Heart right ventricle (tissue), 16 donors: ENCODE data around the gene FTO. TPM values are rescaled to one million over a fixed set of nuclear protein-coding genes. Genes with fewer than 3 reads are reported as not detected.

Experiments used
- ATAC-seq, 8 donors: fragments of 200-7000 bp; cut with Tn5 transposase; one replicate each; pipeline ENCODE4 v1.9.1; 2020; ENCODE audit warnings: mild to moderate bottlenecking in 8 of 8, moderate library complexity in 8 of 8, moderate number of reproducible peaks in 1 of 8
- DNase-seq, 2 donors: peaks; one replicate each; pipeline ENCODE4 v3.0.0-alpha.2; 2020
- H3K27ac ChIP-seq, 10 donors: fragments of 200-600 bp; sonication (generic) in 2 of 10; one replicate each; pipeline versions ENCODE4 v1.5.0 to v1.8.0; 2020 to 2022; ENCODE audit warnings: mild to moderate bottlenecking in 3 of 10
- H3K27me3 ChIP-seq, 7 donors: fragments of 200-600 bp; one replicate each; pipeline ENCODE4 v1.8.0; 2021 to 2022; ENCODE audit warnings: mild to moderate bottlenecking in 2 of 7
- H3K36me3 ChIP-seq, 9 donors: fragments of 200-600 bp; sonication (generic) in 1 of 9; one replicate each; pipeline versions ENCODE4 v1.5.0 to v1.8.0; 2020 to 2022; ENCODE audit warnings: mild to moderate bottlenecking in 2 of 9
- H3K4me1 ChIP-seq, 9 donors: fragments of 200-600 bp; sonication (generic) in 1 of 9; one replicate each; pipeline versions ENCODE4 v1.5.0 to v1.8.0; 2020 to 2022; ENCODE audit warnings: mild to moderate bottlenecking in 4 of 9
- H3K4me3 ChIP-seq, 10 donors: fragments of 200-600 bp; sonication (generic) in 2 of 10; one replicate each; pipeline versions ENCODE4 v1.5.0 to v1.8.0; 2020 to 2022; ENCODE audit warnings: mild to moderate bottlenecking in 7 of 10, moderate library complexity in 2 of 10
- H3K9me3 ChIP-seq, 11 donors: fragments of 200-600 bp in 10 of 11; sonication (generic) in 2 of 11; one replicate each; pipeline versions ENCODE4 v1.5.0 to v1.8.0; 2013 to 2022; ENCODE audit warnings: mild to moderate bottlenecking in 2 of 11, control low read depth in 1 of 11, moderate library complexity in 1 of 11
- CTCF ChIP-seq, 9 donors: fragments of 200-600 bp; sonication (generic) in 2 of 9; IDR thresholded peaks; one replicate each; pipeline versions ENCODE4 v1.5.0 to v1.8.0; 2021 to 2022; ENCODE audit warnings: antibody characterized with exemption in 9 of 9, mild to moderate bottlenecking in 5 of 9, moderate library complexity in 1 of 9
- WGBS, 2 donors: extraction: QIAGEN DNeasy Blood & Tissue Kit; methylation state at CpG; one replicate each; pipeline ENCODE4 v1.1.7; 2013; ENCODE audit warnings: inconsistent platforms in 1 of 2; 5-methylcytosine and 5-hydroxymethylcytosine counted together
- intact Hi-C, 10 donors: fragments of 100-400 bp; cut with DNase I; formaldehyde crosslinking; loops; one replicate each; pipeline versions ENCODE4 v1.11.1 to v1.14.2; 2022
- polyA plus RNA-seq, 2 donors: library from polyadenylated mRNA; stranded (reverse); fragments of 200-250 nt; gene quantifications; one replicate each; pipeline ENCODE4 v1.2.3, GENCODE V29; 2013
- total RNA-seq, 10 donors: library from RNA; stranded (reverse); fragmentation: NEBNext Ultra II Directional in 3 of 10; extraction: Animal tissue kit (Norgen Biotek cat#: 25700) in 3 of 10; gene quantifications; one replicate each; pipeline versions ENCODE4 v1.2.1 to v1.2.4, GENCODE V29; 2021 to 2023
- donor health status: Arrhythmogenic right ventricular cardiomyopathy.
- donor health status: ischemic (EF 13 %, LVEDD 7.1; RV severe dilation, severe dysfunction).
- donor health status: healthy with polysubstance abuse.
- donor health status: DM: no; HTN: yes; CAD: no.
- donor health status: DM: no; HTN: no; CAD: no.
- donor health status: ischemic (EF 25% LVEDD 6.9; RV normal size, moderate dysfunction).
- donor health status: ischemic (EF 25% LVEDD 5.7; RV mildly dilated, moderate dysfunction).
- donor health status: healthy.
- donor health status: DM: yes; HTN: yes; CAD: no.
- donor health status: Ischemic cardiomyopathy.
- donor health status: ischemic (EF 35%, LVEDD 5.7; RV mildly dilated, moderate dysfunction).
- donor health status: nonischemic (EF 11% LVEDD 7.7; RV severe dilation, severe dysfunction).
- donor health status: DM: yes; HTN: yes; CAD: no.
- donor health status: PGD.
- donor health status: ischemic (EF 29% LVEDD 5.4; RV normal size, mild dysfunction).
- donor health status: nonischemic (EF 23%, LVEDD 6.1; RV moderate dilation, normal function).

The FTO gene
- total and polyA plus RNA-seq, 12 donors = 8.5 to 103 (median 90.0) TPM

DNA sequence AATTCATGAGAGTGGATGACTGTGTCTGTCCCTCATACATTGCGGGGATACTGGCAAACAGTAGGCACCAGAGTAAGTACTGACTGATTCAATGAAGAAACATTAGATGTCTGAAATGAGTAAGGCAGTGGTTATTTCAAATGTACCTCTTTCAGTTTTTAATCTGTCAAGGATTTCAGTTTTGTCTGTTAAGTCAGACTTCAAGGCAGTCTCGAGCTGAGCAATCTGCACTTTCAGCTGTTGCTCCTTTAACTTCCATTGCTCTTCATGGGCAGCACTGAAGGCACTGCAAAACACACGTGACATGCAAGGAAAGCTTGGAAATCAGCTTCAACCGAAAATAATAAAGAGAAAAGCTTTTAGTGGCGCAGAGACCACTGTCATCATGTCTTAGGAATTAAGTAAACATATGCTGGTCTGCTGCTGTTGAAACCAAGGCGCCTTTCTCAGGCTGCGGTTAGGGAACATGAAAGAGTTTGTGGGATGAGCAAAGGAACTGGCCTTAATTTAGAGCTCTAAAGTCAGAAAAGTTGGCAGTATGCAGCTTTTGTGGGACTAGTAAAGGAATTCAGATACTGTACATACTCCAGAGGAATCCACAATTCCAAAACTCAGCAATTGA lies 39.1 kb upstream of the FTO start:
- no peak for TF ChIP-seq CTCF (IDR thresholded peaks at IDR 0.05)
- Histone ChIP-seq H3K4me1 (peaks cover 0 to 13% (median 0%) of the 10 kb centered on the region in 9 donors), H3K4me3 (peak overlapping the region in 1 of 10 donors; percentile 13), H3K36me3 (no peaks in the 10 kb centered on the region), H3K9me3 (no peaks in the 10 kb centered on the region), H3K27me3 (no peaks in the 10 kb centered on the region), H3K27ac (peak overlapping the region in 2 of 10 donors; percentile 9 to 17)
- WGBS, 2 donors = 53 to 54% methylated on average over 7 of the region's 7 CpGs
- DNase-seq = peak in 1 of 2 donors; percentile 3
- peak in 3 of 8 donors; percentile 39 to 53 (median 46) for ATAC-seq
- intact Hi-C loops = no loop called here

DNA sequence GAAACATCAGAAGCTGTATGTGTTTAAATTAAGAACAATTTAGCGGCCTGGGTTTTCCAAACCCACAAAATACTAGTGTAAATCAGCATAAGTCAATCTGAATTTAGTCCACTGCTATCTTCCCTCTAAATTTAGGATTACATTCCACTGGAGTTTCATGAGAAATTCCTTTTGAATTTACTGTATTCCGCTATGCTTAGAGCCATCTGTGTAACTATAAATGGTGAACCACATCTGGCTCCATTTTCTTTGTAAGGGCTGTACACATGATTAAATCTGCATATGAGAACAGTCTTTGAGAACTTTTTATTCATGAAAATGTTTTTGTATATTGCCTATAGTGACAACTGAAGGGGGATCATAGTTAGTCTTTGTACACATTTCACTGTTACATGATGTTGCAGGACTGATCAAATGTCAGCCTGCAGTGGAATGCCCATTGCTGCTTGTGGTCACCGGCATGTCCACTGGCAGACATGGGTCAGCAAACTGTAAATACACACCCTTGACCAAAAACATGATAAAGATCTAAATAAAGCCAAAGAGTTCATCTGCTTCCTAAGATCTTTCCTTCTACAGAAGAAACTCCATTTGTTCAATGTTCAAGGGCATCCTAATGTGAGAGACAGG lies 37.1 kb upstream of the FTO start:
- DNase-seq (no peak), ATAC-seq (no peak)
- Histone ChIP-seq H3K4me1 (peaks cover 0 to 13% (median 0%) of the 10 kb centered on the region in 9 donors), H3K36me3 (peaks cover 0 to 5% (median 0%) of the 10 kb centered on the region in 9 donors), H3K9me3 (no peaks in the 10 kb centered on the region), H3K27me3 (no peaks in the 10 kb centered on the region), H3K4me3 (no peak overlapping the region), H3K27ac (no peak overlapping the region)
- TF ChIP-seq CTCF (IDR thresholded peaks at IDR 0.05) = no peak
- WGBS, 2 donors = 91 to 96% methylated on average over 3 of the region's 3 CpGs
- intact Hi-C loops = no loop called here

DNA sequence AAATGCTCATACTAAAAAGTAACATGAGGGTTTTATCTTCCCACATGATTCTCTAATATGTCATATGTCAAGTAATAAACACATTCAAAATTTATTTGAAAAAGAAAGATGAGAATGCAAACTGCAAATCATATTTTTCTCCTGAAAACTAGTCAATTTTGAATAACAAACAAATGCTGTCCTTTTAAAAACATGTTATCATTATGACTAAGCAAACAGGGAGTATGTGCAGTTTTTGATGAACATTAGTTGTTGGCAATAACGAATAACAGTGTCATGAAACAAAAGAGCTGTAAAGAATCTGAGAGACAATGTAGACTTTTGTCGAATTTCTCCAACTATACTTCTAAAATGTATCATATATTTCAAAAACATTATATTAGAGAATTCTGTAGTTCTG lies 35.1 kb upstream of the FTO start:
- DNase-seq (no peak), ATAC-seq (no peak)
- 87 to 91% methylated on average over 2 of the region's 2 CpGs for WGBS, 2 donors
- intact Hi-C loops = no loop called here
- Histone ChIP-seq H3K36me3 (peaks cover 0 to 5% (median 0%) of the 10 kb centered on the region in 9 donors), H3K9me3 (no peaks in the 10 kb centered on the region), H3K27ac (no peak overlapping the region), H3K4me1 (peaks cover 0 to 13% (median 0%) of the 10 kb centered on the region in 9 donors), H3K27me3 (no peaks in the 10 kb centered on the region), H3K4me3 (no peak overlapping the region)
- no peak for TF ChIP-seq CTCF (IDR thresholded peaks at IDR 0.05)

GRCh38 chr16:53672461-53672860 lies 31.5 kb upstream of the FTO start:
- Histone ChIP-seq H3K27me3 (no peaks in the 10 kb centered on the region), H3K4me3 (no peak overlapping the region), H3K36me3 (peaks cover 0 to 5% (median 0%) of the 10 kb centered on the region in 9 donors), H3K4me1 (no peaks in the 10 kb centered on the region), H3K9me3 (no peaks in the 10 kb centered on the region), H3K27ac (no peak overlapping the region)
- DNase-seq (no peak), ATAC-seq (no peak)
- intact Hi-C loops = no loop called here
- no peak for TF ChIP-seq CTCF (IDR thresholded peaks at IDR 0.05)
